Left kidney (tissue), 2 donors: Measurements from ENCODE around the gene CFAP97D1. TPM values are rescaled to one million over a fixed set of nuclear protein-coding genes. Genes with fewer than 3 reads are reported as not detected.
"Not testable (repeated sequence)": the region's sequence is repeated elsewhere in the genome, so short reads cannot be mapped to it uniquely, and the experiment has no call there.

Source experiments
- DNase-seq: peaks from one replicate; pipeline ENCODE4 v3.0.0-alpha.2; 2013
- polyA plus RNA-seq: library from polyadenylated mRNA; unstranded; fragments of 120-200 nt; gene quantifications from one replicate; pipeline ENCODE4 v1.2.1, GENCODE V29; 2013; ENCODE audit not compliant: insufficient read length

The CFAP97D1 gene
- polyA plus RNA-seq, 1 donor, result 0.10 TPM

DNA sequence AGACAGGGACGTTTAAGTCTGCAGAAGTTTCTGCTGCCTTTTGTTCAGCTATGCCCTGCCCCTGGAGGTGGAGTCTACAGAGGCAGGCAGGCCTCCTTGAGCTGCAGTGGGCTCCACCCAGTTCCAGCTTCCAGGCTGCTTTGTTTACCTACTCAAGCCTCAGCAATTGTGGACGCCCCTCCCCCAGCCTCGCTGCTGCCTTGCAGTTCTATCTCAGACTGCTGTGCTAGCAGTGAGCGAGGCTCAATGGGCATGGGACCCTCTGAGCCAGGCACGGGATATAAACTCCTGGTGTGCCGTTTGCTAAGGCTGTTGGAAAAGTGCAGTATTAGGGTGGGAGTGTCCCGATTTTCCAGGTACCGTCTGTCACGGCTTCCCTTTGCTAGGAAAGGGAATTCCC lies 17.8 kb downstream of the CFAP97D1 start:
- DNase-seq, result not testable (repeated sequence)

DNA sequence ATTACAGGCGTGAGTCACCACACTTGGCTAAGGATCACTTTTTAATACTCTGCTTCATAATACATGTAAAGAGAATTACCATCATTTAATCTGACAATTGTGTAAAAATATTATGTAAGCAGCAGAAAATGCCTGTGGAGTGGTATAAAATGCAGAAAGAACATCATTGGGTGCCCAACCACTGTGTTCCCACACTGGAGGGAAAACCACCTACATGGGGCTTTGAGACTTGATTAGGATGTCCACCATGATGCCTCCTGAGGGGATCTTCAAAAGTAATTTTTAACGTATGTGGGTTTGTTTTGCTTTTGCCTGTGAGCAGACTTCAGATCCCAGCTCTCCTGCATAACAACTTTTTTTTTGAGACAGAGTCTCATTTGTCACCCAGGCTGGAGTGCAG lies 18.8 kb downstream of the CFAP97D1 start:
- DNase-seq, result no peak

DNA sequence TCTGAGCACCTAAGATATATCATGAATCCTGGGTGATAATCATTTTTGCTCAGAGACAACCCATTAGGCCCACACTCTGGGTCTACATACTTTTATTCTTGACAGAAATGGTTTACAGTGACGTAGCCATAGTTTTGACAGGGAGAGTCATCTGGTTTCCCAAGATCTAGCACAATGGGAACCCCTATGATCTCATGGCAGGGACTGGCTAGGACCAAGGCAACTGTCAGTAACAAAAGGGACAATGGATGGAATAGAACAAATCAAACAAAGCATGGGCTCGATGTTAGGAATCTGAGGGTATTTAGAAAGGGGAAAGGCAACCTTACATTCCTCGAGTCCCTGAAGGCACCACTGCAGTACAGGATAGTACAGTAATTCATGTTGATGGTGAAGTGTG lies 20.5 kb downstream of the CFAP97D1 start:
- DNase-seq, result no peak

DNA sequence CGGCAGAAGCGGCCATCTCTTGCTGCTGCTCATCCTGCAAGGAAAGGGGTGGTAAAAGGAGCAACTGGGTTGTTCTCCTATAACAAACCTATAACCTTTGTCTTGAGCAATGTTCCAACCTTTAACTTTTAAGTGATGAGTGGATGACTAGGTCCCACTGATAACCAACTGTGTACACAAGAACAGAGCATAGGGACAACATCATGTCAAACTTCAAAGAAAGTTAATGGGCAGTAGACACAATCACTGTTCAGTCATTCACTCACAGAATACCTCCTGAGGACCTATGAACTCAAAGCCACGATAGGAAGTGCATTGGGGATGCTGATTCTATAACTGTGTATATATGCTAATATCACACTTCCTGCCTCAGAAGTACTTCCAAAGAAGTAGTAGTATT lies 21.6 kb downstream of the CFAP97D1 start:
- DNase-seq, result no peak

DNA sequence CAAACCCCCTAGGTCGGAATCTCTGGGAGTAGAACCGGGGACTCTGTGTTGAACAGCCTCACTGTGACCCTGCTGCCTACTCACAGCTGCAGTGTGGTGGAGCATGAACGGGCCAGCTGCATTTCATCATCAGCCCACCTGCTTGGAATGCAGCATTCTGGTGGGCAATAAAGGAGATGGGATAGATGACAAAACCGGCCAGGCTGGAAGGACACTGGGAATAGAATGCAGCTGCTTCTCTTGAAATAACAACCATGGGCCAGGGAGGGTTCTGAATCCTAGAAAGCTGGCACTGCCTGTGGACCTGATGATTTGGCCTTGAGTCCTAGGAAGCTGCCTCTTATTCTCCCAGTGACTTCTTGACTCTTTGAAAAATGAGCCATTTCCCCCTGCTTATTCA lies 23.5 kb downstream of the CFAP97D1 start:
- peak; percentile 71 for DNase-seq

DNA sequence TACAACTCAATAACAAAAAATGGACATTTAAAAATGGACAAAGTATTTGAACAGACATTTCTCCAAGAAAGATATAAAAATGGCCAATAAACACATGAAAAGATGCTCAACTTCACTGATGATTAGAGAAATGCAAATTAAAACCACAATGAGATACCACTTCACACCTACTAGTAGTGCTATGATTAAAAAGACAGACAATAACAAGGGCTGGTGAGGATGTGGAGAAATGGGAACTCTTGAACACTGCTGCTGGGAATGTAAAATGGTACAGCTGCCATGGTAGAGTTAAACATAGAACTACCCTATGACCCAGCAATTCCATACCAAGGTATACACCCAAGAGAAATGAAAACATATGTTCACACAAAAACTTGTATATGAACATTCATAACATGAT lies 24.9 kb downstream of the CFAP97D1 start:
- no peak for DNase-seq

DNA sequence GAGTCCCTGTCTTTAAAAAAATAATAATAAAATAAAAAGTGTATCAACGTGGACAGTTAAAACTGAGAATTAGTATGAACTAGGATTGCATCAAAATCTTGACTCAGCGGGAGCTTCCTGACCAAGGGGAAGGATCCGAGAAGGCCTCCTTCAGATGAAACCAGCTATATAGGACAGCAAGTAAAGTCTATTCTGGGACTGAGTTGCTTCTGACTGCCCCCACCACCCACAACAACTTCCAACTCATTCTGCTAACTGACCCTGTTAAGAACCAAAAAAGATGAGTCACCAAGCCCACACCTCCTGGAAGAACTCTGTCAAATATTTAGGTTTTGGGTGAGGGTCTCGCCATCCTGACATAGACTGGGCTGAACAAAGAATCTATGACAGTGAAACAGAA lies 27.8 kb downstream of the CFAP97D1 start:
- DNase-seq, result no peak

DNA sequence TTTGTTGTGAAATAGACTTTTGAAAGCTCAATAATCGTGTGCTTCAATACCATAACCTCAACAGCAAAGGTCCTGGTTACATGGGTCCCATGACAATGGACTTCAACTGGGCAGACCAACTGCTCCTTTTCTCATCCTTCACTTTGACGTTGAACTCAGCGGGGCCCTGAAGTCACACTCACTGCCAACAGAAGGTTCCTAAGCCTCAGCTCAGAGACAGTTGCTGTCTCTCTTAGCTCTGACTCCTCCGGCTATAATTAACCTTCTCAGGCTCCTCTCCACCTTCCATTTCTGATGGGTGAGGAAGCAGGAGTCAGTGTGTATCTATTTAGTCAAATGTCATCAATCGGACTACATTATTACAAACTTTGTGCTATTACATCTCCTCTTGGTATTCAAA lies 28.9 kb downstream of the CFAP97D1 start:
- DNase-seq, result no peak

DNA sequence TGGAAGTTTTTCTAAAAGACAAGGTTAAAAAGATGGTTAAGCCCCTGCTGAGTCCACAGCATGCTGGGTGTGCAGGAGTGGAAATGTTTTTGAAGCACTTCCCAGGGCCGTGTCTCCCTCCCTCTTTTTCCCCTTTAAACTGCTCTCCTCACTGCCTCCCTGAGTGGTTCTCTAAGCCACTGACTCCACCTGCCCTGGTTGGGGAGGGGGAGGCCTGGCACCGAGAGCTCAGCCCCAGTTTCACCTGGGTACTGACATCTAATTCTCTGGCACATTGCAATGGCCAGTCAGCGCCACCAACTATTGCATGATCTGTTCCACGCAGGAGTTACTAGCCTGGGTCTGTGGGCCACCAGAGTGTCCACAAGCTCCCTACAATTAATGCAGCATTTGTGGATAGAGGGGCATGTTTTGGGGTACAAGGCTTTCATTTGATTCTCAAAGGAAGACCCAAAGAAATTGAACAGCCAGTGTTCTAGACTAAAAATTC lies 30.0 kb downstream of the CFAP97D1 start:
- no peak for DNase-seq

DNA sequence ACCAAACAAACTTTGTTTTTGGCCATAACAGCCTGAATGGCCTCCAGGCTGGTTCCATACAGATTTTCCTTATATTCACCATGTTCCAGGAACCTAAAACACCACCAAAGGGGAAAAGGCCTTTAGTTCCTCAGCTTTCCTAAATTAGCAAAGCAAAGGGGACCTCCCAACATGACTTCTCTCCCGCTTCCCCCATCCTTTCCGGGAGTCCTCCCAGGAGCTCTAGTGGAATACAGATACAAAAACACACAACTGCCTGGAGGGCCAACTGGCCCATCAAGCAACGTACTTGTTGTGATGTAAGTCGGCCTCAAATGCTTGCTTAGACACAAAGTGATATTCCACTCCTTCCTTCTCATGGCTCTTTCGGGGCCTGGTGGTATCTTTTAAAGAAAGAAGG lies 30.6 kb downstream of the CFAP97D1 start:
- DNase-seq, result no peak

DNA sequence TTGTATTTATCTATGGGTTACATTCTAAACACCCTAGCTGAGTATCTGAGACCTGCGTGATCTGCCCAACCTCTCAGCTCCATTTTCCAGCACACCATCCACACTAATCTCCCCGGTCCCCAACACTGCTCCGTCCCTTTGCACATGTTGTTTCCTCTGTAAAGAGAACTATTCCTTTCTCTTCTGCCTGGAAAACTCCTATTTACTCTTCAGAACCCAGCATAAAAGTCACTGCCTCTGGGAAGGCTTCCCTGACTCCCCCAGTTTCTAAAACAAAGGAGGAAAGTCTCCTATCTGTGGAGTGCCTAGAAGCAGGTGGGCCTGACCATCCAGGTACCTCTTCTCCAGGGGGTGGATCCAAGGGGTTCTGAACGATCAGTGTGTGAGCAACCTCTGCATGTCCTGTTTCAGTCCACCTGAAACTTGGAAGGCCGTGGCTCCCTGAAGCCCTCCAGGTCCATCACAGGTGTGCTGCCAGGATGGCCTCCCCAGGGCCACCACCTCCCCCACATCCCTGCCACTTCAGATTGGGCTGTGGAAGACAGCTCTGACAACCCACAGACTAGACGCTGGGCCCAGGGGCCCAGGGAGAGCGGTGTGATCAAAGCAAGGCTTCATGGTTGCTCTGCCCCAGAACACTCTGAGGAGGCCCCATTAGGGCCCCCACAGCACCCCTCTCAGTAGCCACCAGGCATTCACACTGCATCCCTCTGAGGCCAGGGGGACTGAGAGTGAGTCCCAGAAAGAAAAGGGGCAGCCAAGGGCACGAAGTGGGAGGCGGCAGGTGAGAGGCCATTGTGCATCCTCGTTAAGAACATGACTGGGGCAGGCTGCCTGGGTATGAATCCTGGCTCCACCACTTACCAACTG lies 32.4 kb downstream of the CFAP97D1 start:
- no peak for DNase-seq

DNA sequence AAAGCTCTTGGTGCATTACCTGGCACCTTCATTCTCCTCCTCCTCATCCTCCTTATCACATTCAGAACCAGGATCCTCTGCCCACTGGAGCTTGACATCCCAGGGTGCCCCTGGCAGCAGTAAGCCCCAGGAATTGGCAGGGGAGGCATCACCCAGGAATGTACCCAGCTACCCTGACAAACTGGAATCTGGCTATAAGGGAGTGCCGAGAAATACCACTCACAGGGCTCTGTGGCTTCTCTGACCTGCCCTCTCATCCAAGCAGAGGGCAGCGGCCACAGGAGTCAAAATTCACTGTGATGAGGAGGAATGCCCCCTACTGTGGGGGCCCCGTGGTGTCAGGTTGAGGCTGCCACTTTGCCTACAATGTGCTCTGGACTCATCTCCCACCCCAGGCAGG lies 33.2 kb downstream of the CFAP97D1 start:
- DNase-seq, result no peak

DNA sequence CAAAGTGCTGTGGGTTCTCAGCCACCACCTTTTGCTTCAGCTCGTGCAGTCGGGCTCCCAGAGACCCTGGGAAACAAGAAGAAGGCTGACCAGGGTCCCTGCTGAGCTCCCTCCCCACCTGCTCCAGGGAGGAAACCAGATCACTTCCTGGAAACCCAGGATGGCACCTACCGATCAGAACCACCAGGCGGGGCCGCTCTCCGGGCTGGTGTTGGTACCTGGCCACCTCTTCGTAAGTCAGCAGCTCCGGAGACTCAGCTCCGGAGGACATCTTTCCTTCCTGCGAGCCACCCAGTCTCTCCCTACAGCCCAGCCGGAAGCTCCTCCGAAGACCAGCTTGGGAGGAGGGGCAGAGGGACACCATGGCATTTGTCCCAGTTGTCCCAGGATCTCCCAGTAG lies 33.8 kb downstream of the CFAP97D1 start:
- no peak for DNase-seq

DNA sequence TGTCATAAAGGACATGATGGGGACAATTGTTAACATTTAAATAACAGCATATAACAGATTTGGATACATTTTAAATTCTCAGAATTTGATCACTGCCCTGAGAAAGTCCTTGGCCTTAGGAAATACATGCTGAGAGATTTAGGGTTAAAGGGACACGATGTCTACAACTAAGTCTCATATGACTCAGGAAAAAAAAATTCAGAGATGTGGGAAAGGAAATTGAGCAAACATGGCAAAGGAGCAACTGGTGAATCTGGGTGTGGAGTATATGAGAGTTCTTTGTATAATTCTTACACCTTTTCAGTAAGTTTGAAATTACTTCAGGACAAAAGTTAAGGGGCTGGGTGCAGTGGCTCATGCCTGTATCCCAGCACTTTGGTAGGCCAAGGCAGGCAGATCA lies 34.5 kb downstream of the CFAP97D1 start:
- no peak for DNase-seq

DNA sequence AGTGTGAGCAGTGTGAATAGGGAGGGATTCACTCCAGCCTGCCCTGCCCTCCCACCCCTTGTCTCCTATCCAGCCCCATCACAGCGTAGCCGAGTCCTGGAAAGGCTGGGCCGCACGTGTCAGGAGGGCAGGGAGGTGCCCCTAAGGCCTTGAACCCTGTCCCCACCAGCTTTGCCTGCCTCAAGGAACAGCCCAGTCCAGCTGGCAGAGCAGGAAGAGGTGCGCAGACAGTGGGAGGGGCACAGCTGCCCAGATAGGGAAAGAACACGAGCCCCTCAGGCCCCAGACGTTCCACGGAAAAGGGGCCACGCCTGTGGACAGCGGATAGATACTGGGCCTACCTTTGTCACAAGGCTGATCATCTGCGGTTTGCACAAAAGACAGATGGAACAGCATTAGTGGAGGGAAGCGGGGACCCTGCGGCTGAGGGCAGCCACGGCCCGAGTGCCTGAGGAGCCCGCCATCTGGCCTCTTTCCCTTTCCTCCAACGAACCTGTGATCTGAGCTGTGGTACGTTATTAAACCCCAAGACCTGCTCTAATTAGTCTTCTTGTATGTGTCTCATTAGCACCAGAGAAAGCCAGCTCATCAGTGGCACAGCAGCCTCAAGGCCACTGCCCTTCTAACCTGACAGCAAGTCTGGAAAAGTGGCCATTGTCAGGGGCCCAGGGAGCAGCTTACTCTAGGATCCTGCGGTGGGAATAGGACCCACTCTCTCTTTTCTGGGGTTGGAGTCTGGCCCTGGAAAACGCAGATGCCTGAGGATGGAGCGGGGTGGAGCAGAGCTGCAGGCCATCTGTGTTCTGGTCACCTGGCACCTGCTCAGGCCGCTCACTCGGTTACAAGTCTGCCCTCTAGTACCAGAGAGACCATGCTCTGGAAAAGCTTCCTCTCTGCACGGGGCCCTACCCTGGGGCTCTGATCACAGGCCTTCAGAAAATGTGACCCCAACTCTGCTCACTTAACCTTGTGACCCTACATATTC lies 36.4 kb downstream of the CFAP97D1 start:
- DNase-seq, result no peak

DNA sequence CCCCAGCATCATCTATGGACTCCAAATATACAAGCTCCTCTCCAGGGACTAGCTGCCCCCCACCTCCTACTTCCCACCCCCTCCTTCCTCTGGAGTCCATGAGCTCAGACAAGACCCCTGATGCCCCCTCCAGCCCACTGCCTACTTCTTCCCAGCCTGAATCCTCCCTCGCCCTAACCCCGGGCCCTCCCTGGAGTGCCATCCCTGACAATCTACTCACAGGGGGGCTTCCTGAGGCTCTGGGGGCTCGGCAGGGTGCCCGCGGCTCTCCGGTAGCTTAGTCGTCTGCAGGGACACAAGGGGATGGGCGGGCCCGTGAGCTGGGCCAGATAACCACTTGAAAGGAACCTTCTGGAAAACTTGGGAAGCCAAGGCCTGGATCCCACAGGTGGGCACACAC lies 37.6 kb downstream of the CFAP97D1 start:
- DNase-seq, result no peak

DNA sequence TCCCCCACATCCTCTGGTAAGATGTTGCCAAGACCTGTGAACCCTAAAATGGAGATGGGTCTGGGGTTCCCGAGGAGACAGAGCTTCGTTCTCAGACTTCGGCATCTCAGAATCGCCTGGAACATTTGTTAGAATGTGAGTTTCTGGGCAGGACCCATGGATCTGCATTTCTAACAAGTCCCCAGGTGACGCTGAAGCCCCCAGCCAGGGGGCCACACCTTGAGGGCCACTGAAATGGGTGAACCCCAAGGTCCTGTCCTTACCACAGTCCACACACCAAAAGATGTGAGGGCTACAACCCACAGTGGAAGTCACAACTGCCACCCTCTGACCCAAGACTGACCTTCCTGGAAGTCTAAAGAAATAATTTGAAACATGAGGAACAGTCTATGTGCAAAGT lies 38.7 kb downstream of the CFAP97D1 start:
- DNase-seq, result no peak

DNA sequence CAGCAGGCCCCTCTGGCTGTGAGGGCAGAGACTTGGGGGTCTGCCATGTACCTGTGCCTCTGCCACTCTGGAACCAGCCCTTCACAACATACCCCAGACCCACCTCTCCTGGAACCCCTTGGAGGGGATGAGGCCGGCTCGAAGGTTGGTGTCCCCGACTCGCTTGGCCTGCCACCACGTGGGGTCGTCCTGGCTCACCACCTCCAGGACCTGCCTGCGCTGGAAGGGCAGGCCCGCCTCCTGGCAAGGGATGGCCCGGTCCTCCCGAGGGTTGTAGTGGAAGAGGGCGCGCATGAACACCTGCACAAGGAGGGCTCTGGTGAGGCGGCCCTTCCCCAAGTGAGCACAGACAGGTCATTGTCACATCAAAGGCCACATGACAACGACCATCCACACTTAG lies 40.5 kb downstream of the CFAP97D1 start:
- no peak for DNase-seq

DNA sequence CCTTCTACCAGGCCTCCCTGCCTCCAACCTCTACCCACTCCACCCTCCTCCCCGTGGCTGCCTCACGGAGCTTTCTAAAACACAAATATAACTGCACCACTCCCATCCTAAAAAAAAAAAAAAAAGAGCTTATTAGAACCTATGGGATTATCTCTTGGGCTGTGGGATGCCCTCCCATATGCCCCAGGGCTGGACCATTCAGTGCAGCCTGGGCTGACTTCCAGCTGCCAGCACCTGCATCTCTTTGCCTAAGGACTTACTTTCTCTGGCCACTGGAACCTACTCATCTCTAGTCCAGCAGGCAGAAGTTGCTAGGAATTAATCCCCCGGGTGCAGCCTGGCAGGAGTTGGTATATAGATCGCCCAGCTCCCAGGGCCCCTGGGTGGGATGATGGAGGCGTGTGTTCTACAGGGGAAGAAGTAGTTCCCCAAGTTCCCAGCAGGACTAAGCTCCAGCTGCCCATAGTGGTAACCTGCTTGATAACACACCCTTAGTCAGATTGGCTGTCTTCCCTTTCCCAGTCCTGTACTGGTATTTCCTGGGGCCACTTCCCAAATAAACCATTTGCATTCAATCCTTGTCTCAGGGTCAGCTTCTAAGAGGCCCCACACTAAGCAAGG lies 42.4 kb downstream of the CFAP97D1 start:
- DNase-seq, result no peak

DNA sequence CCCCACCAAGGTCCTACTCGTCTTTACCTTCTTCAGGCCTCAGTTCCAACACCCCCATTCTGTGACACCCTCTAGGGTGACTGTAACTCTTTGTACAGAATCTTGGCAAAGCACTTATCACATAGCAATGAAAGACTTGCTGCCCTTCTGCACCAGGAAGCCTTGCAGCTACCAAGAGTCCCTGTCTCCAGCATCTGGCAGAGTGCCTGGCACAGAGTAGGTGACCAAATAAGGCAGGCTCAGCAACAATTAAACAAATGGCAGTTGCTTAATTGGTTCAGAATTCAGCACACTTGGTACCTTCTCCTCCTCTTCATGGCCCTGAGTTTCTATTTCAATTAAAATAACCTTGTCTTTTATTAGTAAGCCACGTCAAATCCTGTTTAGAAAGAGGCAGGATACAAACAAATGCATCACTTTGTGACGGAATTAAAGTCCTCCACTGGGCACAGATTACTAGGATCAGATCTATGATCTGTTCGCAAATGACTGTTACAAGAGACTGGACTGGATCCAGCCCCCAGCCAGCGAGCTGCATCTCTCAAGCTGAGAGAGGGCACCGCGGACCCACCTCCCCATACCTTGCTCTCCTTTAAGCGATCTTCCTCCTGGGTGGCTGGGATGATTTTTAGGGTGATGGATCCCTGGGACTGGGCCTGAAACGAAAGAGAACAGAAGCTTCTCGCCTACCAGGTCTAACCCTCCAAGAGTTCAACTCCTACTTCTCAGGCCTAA lies 43.3 kb downstream of the CFAP97D1 start:
- DNase-seq, result no peak

DNA sequence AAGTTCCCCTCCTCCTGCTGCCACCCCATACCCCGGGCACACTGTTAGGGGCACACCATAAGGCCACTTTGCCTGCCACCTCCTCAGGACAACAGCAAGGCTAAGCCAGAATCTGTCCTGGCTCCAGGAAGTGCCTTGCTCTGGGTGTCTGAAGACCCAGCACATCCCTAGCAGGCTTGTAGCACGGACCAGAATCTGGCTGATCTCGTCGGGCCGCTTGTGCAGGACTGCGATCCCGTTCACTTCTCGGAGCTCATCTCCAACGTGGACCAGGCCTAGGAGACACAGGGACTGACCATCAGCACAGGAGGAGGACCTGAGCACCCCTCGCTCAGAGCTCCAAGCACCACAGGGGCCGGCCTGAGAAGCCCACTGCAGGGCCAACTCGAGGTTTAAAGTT lies 45.3 kb downstream of the CFAP97D1 start:
- DNase-seq, result no peak

DNA sequence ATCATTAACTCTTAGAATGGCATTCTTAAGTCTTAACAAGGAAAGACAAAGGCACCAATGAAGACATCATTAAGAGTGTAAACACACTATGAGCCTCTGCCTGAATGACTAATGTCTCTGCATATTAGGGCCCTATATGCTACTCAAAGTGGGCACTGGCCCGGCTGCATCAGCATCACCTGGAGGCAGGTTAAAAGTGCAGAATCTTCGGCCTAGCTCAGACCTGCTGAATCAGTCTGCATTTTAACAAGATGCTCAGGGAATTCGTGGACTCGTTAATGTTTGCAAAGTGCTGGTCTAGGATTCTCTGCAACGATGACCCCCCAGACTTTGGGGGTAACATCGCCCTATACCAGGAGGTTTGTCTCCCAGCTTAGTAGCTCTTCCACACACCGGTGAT lies 46.0 kb downstream of the CFAP97D1 start:
- no peak for DNase-seq
